ENCODE results near the gene UBE2J2.

UBE2J2 gene

GRCh38 chr1:1223891-1224290, 49.8 kb downstream of the UBE2J2 start:
- DNase-seq, result no peak

GRCh38 chr1:1223321-1223720, 50.3 kb downstream of the UBE2J2 start:
- DNase-seq, result no peak

GRCh38 chr1:1222575-1223225, 51.0 kb downstream of the UBE2J2 start:
- DNase-seq, result no peak

GRCh38 chr1:1221887-1222574, 51.6 kb downstream of the UBE2J2 start:
- DNase-seq, result no peak

- no peak for DNase-seq
Measured at GRCh38 chr1:1220197-1220596, 53.5 kb downstream of the UBE2J2 start.

- peak; percentile 61 to 71 for DNase-seq
Measured at GRCh38 chr1:1219341-1219740, 54.3 kb downstream of the UBE2J2 start.

- DNase-seq, result no peak
Measured at GRCh38 chr1:1218524-1219200, 55.0 kb downstream of the UBE2J2 start.

- DNase-seq, result peak; percentile 56 to 65
Measured at GRCh38 chr1:1217621-1218523, 55.8 kb downstream of the UBE2J2 start.

- DNase-seq, result peak; percentile 55 to 66
Measured at GRCh38 chr1:1216770-1217620, 56.7 kb downstream of the UBE2J2 start.

GRCh38 chr1:1215881-1216605, 57.6 kb downstream of the UBE2J2 start:
- no peak for DNase-seq

- no peak for DNase-seq
Measured at GRCh38 chr1:1215080-1215676, 58.5 kb downstream of the UBE2J2 start.

GRCh38 chr1:1213345-1214265, 60.0 kb downstream of the UBE2J2 start, which contains the start of gene TNFRSF4:
TSS of gene TNFRSF4 (minus strand) at chr1:1214153. CDS start at chr1:1214127, 26 bp downstream.
- DNase-seq, result peak; percentile 62 to 72

- DNase-seq, result peak in 1 of 2 experiments; percentile 35
Measured at GRCh38 chr1:1212780-1213344, 60.8 kb downstream of the UBE2J2 start.

- peak in 1 of 2 experiments; percentile 1 for DNase-seq
Measured at GRCh38 chr1:1211541-1212441, 61.9 kb downstream of the UBE2J2 start.

- no peak for DNase-seq
Measured at GRCh38 chr1:1210726-1211540, 62.7 kb downstream of the UBE2J2 start.

- peak; percentile 53 to 56 for DNase-seq
Measured at GRCh38 chr1:1208713-1209433, 64.8 kb downstream of the UBE2J2 start.

GRCh38 chr1:1207571-1207892, 66.1 kb downstream of the UBE2J2 start:
- no peak for DNase-seq

Data from activated CD4-positive, alpha-beta T cell treated with anti-CD3 and anti-CD28 coated beads, Interleukin-2, amount 50 U/mL, for 4 hours (primary cell).